ENCODE results near the gene ONECUT3. TPM values are rescaled to one million over a fixed set of nuclear protein-coding genes. Genes with fewer than 3 reads are reported as not detected.

ONECUT3 gene
- polyA plus RNA-seq, 1 of the 3 experiments (the other 2 are of a cell fraction): not detected

- TF ChIP-seq ZBTB33 (IDR thresholded peaks at IDR 0.05; ENCODE audit: borderline replicate concordance, low read depth) (no peak), POLR2AphosphoS5 (IDR thresholded peaks at IDR 0.05; ENCODE audit: low read depth, low read length) (no peak), YY1 (IDR thresholded peaks at IDR 0.05; ENCODE audit: low read depth) (no peak)
Measured at GRCh38 chr19:1827566-1828278, 74.4 kb downstream of the ONECUT3 start (continued).

GRCh38 chr19:1828279-1829238 is 75.3 kb downstream of the ONECUT3 start:
- 96% methylated on average over 26 of the region's 57 CpGs for WGBS (ENCODE audit: low lambda C conversion rate)
- peaks cover 40% of the 10 kb centered on the region for H4K20me1 ChIP-seq (ENCODE audit: insufficient read depth)

More at GRCh38 chr19:1828279-1829238, 75.3 kb downstream of the ONECUT3 start:
- Histone ChIP-seq H3K4me1 (ENCODE audit: control insufficient read depth in 1 of 2, insufficient read depth in 2 of 2, low read depth in 1 of 2, low read length in 1 of 2) (peaks cover 0 to 7% of the 10 kb centered on the region in 2 experiments; a peak in 1 of 4 replicates), H3K36me3 (replicated peaks in 1 of 2; ENCODE audit: control insufficient read depth in 1 of 2, insufficient read depth in 2 of 2, low read length in 1 of 2) (peaks cover 12 to 13% of the 10 kb centered on the region in 2 experiments), H3K4me3 (ENCODE audit: low read depth in 2 of 2, low read length in 1 of 2) (no peak overlapping the region), H3K9me3 (no peaks in the 10 kb centered on the region), H3K4me2 (no peak overlapping the region), H3K79me2 (ENCODE audit: insufficient read depth) (peaks cover 59% of the 10 kb centered on the region), H3F3A (replicated peaks; ENCODE audit: insufficient read depth) (peaks cover 6% of the 10 kb centered on the region), H3K9me2 (no peaks in the 10 kb centered on the region), H3K9ac (no peak overlapping the region), H3K27me3 (ENCODE audit: insufficient read depth) (no peaks in the 10 kb centered on the region), H3K27ac (ENCODE audit: low read depth in 2 of 2, low read length in 1 of 2) (no peak overlapping the region), H2AFZ (ENCODE audit: low read depth) (no peak overlapping the region)
- ChIA-PET POLR2A (interaction anchor here (0.8 to 1.1 kb wide), 2 partner anchors 11 to 188 kb away, joined by 3 read pairs; no protein-coding TSS in a partner anchor), CTCF (interaction anchor here (0.9 to 8.1 kb wide), 7 partner anchors 10 to 282 kb away, joined by 3 to 188 read pairs (median 3); no protein-coding TSS in a partner anchor)
- TF ChIP-seq NRF1 (IDR thresholded peaks at IDR 0.05; ENCODE audit: low read depth, low read length) (no peak), RCOR1 (IDR thresholded peaks at IDR 0.05; ENCODE audit: low read length) (no peak), RAD21 (IDR thresholded peaks at IDR 0.05; ENCODE audit: low read length) (no peak), CHD2 (IDR thresholded peaks at IDR 0.05; ENCODE audit: low read length, partially characterized antibody) (no peak), CTCF (IDR thresholded peaks at IDR 0.05) (no peak), MEF2A (IDR thresholded peaks at IDR 0.05; ENCODE audit: borderline replicate concordance, low read depth) (no peak), EP300 (IDR thresholded peaks at IDR 0.05; ENCODE audit: borderline replicate concordance in 1 of 2, low read depth in 1 of 2, low read length in 1 of 2) (no peak), GABPA (IDR thresholded peaks at IDR 0.05; ENCODE audit: low read depth) (no peak), POLR2AphosphoS5 (IDR thresholded peaks at IDR 0.05; ENCODE audit: low read depth, low read length) (no peak), GATA2 (CRISPR knock-in tag; IDR thresholded peaks at IDR 0.05) (no peak), JUND (IDR thresholded peaks at IDR 0.05) (no peak), TCF12 (IDR thresholded peaks at IDR 0.05) (no peak), RXRA (IDR thresholded peaks at IDR 0.05; ENCODE audit: borderline replicate concordance, low read depth) (no peak), MXI1 (IDR thresholded peaks at IDR 0.05; ENCODE audit: low read depth, low read length) (no peak), IRF3 (IDR thresholded peaks at IDR 0.05; ENCODE audit: low read depth, low read length) (no peak), TEAD4 (IDR thresholded peaks at IDR 0.05; ENCODE audit: borderline replicate concordance, insufficient read depth) (no peak), ELF1 (IDR thresholded peaks at IDR 0.05) (no peak), USF2 (IDR thresholded peaks at IDR 0.05; ENCODE audit: borderline replicate concordance, low read depth, low read length) (no peak), NFIC (IDR thresholded peaks at IDR 0.05; ENCODE audit: borderline replicate concordance) (no peak), MAX (IDR thresholded peaks at IDR 0.05; ENCODE audit: low read depth) (no peak)
- no peak for DNase-seq
